WI38 (cell line): ENCODE results near the gene ALPP.
"Not testable (repeated sequence)": the region's sequence is repeated elsewhere in the genome, so short reads cannot be mapped to it uniquely, and the experiment has no call there.

Source experiments
- H3K4me3 ChIP-seq: 2 replicates; pipeline ENCODE4 v1.5.1; 2011; ENCODE audit warnings: low read depth, mild to moderate bottlenecking, control low read depth, low read length
- CTCF ChIP-seq: IDR thresholded peaks from 2 replicates; pipeline ENCODE4 v1.5.1; 2012; ENCODE audit warnings: low read depth, mild to moderate bottlenecking, control low read depth, low read length

The ALPP gene

DNA sequence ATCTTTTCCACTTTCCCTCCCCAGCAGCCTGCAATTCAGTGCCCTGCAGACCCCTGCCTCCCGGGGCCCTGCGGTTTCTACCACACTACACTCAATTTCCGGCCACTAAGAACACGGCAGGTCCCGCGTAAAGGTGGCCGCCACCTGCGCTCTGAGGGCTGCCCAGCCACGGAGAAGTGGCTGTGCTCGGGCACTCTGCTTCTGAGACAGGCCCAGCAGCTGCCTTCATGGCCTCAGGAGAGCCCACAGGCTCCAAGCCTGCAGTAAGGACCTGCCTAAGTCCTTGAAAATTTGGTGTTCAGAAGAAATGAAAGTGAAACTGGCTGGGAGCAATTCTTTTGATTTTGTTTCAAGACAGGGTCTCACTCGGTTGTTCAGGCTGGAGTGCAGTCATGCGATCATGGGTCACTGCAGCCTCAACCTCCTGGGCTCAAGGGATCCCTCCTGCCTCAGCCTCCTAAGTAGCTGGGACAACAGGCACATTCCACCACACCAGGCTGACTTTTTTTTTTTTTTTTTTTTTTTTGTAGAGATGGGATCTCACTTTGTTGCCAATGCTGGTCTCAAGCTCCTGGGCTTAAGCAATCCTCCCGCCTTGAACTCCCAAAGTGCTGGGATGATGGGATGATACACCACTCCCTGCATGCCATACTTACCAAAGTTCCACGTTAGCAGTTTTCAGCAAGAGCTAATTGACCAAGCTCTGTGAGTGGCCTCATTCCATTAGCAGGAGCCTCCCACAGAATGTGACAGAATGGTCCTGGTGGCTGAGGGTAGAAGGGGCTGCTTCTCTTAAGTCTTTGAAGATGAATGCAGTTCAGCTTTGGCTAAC lies 14.6 kb upstream of the ALPP start:
- peak overlapping the region; percentile 33 for H3K4me3 ChIP-seq
- TF ChIP-seq CTCF, result no peak

DNA sequence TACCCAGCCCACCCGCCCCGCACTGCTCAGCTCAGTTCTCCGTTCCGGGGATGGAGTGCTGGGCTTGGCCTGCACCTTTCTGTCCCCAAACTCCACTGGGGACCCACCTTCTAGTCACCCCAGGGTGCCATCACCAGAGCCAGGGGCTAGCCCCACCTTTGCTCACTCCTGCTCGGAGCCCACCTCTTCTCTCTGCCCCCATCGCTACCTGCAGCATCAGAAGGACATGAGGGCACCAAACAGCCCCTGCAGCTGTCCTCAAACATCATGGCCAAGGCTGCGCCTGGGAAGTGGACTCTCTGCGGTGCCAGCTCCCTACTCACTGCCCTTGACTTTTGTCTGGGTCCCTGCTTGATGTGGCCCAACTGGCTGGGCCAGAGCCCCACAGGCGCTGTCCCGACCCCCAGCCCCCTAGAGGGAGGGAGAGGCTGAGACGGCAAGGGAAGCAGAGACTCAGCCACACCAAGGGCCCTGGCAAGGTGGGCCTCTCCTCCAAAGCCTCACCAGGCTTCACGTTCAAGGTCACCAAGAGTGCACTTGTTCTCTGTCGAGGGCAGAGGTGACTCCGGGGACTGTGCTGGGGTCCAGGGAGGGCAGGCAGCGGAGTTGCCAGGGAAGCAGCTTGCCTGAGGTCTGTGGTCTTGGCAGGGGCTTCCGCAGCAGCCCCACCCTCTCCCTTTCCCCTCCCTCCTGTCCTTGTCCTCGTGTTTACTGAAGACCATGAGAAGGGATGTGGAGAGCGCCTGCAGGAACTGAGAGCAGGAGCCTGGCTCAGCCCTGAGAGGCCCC lies 13.6 kb upstream of the ALPP start:
- H3K4me3 ChIP-seq, result not testable (repeated sequence)

DNA sequence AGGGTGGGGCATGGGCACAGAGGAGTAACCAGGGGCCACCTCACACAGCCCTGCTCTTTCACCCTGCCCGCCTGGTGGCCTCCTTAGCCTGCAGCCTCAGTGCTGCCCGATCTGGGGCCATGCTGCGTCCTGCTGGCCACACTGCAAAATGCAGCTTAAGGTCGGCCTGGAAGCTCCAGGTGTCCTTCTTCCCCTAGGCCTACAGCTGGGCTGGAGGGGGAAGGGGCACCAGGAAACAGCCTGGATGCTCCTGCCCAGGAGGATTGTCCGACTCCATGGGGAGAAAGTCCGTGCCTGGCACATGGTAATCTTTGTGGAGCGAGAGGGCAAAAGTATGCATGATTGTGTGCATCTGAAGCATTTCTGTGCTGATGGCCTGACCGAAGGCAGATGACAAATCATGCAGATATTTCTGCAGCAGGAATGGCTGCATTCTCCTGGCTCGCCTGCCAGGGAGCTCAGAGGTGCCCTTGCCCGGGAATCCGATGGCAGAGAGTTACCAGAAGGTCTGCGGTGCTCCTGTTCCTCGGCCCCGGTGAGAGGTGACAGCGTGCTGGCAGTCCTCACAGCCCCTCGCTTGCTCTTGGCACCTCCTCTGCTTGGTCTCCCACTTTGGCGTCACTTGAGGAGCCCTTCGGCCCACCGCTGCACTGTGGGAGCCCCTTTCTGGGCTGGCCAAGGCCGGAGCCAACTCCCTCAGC lies 12.8 kb upstream of the ALPP start:
- H3K4me3 ChIP-seq, result no peak overlapping the region
- peak; percentile 46 for TF ChIP-seq CTCF

DNA sequence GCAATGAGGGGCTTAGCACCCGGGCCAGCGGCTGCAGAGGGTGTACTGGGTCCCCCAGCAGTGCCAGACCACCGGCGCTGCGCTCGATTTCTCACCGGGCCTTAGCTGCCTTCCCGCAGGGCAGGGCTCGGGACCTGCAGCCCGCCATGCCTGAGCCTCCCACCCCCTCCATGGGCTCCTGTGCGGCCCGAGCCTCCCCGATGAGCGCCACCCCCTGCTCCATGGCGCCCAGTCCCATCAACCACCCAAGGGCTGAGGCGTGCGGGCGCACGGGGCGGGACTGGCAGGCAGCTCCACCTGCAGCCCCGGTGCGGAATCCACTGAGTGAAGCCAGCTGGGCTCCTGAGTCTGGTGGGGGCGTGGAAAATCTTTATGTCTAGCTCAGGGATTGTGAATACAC lies 12.1 kb upstream of the ALPP start:
- H3K4me3 ChIP-seq, result not testable (repeated sequence)

DNA sequence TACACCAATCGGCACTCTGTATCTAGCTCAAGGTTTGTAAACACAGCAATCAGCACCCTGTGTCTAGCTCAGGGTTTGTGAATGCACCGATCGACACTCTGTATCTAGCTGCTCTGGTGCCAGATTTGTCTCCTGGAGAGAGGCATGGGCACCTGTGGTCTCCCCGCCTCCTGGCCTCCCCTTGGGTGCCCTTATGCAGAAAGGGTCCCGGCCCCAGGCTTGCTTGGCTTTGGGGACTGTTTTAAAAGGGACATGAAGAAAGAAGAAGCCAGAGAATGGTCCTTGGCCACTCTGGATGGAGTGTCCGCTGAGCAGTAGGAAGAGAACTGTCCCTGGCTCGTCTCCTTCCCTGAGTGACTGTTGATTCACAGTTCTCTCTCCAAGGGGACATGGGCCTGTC lies 11.5 kb upstream of the ALPP start:
- no peak for TF ChIP-seq CTCF
- H3K4me3 ChIP-seq, result no peak overlapping the region

DNA sequence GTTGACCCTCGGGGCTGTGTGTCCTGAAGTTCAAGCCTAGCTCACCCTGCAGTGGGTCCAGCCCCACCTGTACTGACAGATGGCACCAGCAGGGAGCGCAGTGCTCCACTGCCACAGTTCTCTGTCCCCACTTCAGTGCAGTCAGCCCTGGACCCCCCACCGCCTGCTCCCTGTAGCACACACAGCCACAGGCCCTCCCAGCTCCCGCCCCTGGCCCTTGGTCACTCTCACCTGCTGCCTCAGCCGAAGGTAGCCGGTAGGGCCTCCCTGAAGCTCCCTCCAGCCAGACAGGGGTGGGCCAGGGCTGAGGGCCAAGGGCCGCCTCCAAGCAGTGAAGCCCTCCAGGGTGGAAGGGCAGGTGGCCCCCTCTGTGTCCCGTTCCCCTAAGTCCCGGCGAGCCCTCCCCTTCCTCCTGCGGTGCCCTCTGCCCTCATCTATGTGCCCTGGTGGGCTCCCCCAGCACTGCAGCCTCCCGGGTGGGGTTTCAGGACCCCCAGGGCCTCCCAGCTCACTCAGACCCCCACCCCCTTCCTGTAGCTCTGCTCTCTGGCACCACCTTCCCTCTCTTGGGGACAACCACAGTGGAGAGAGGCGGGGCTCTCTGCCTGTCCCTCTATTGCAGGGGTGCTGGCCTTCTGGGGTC lies 10.8 kb upstream of the ALPP start:
- H3K4me3 ChIP-seq, result no peak overlapping the region
- TF ChIP-seq CTCF, result 0 out of 2 replicates have a peak, but pooled peaks have one; percentile 16

- no peak overlapping the region for H3K4me3 ChIP-seq
- TF ChIP-seq CTCF, result no peak
Measured at GRCh38 chr2:232368311-232368731, 10.2 kb upstream of the ALPP start.
